Muscle layer of colon (tissue), 2 donors: Measurements from ENCODE around the gene CACNA1C.
"Not testable (repeated sequence)": the region's sequence is repeated elsewhere in the genome, so short reads cannot be mapped to it uniquely, and the experiment has no call there.

Experiments used
- H3K27ac ChIP-seq: one replicate; pipeline ENCODE4 v1.7.0; 2013; ENCODE audit warnings: low read depth, mild to moderate bottlenecking, low read length, moderate library complexity
- H3K27me3 ChIP-seq, 2 donors: one replicate each; pipeline ENCODE4 v1.7.0; 2013; ENCODE audit warnings: low read length in 2 of 2, mild to moderate bottlenecking in 2 of 2; ENCODE audit not compliant: insufficient read depth in 2 of 2, control insufficient read depth in 1 of 2
- H3K36me3 ChIP-seq: one replicate; pipeline ENCODE4 v1.7.0; 2013; ENCODE audit warnings: mild to moderate bottlenecking, low read length; ENCODE audit not compliant: insufficient read depth
- H3K4me1 ChIP-seq: one replicate; pipeline ENCODE4 v1.7.0; 2013; ENCODE audit warnings: mild to moderate bottlenecking, low read length; ENCODE audit not compliant: insufficient read depth
- H3K4me3 ChIP-seq, 2 donors: one replicate each; pipeline ENCODE4 v1.7.0; 2013; ENCODE audit warnings: low read length in 2 of 2, low read depth in 1 of 2, mild to moderate bottlenecking in 1 of 2, moderate library complexity in 1 of 2
- H3K9ac ChIP-seq: one replicate; pipeline ENCODE4 v1.7.0; 2013; ENCODE audit warnings: low read length
- H3K9me3 ChIP-seq: one replicate; pipeline ENCODE4 v1.7.0; 2013; ENCODE audit warnings: mild to moderate bottlenecking, low read length
- donor health status: abdominal sarcoma.
- donor health status: Adenocarcinoma of cecum.

Gene CACNA1C

DNA sequence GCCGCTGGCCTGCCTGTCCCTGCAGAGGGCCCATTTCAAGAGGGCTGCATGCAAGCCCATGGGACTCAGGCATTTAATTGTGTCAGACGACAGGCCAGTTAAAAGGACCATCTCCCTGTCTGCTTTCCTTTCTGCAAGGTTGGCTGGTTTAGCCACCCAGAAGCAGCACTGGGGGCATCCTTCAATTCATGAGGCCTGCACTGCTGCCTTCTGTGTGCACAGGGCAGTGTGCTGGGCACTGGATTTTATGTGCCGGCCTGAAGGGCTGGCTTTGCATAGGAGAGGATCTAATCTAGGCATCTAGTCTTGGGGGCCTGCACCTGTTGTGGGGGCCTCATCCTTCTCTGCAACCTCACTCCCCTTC lies 627.9 kb downstream of the CACNA1C start:
- Histone ChIP-seq H3K36me3 (peaks cover 66% of the 10 kb centered on the region), H3K4me1 (peaks cover 13% of the 10 kb centered on the region), H3K9ac (no peak overlapping the region), H3K27me3 (no peaks in the 10 kb centered on the region), H3K4me3 (no peak overlapping the region), H3K27ac (no peak overlapping the region), H3K9me3 (no peaks in the 10 kb centered on the region)

DNA sequence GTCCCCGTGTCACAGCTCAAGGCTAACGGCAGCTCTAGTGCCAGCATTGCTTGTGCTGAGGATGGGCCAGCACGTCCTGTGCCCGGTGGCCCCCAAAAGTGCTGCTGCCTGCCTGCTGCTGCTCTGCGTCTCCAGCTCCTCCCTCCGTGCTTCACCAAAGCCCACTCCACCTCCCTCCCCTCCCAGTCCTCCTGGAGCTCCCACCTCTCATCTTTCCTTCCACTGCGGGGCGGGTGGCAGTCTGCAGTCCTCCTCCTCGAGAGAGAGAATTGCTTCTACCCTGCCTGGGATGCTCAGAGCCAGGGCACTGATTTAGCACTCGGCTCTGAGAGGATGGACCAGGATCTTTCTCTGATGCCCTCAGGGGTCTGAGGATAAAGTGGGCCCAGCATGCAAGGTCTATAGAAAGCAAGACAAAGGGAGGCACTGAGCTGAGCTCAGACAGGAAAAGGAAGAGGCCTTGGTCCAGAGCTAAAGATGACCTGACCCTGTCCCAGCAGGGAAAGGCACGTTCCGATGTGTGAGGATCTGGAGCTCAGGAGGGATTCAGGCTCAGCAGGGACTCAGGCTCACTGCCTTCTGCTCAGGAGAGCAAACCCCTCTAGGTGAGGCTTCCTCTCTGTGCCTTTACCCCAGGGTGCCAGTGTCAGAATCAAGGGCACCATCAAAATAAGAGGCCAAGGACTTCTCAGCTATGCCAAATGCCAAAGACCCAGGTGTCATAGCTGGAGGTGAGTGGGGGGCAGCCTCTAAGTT lies 628.8 kb downstream of the CACNA1C start:
- Histone ChIP-seq H3K36me3 (peaks cover 67% of the 10 kb centered on the region), H3K27me3 (no peaks in the 10 kb centered on the region), H3K27ac (no peak overlapping the region), H3K4me1 (peaks cover 13% of the 10 kb centered on the region), H3K9me3 (no peaks in the 10 kb centered on the region), H3K9ac (no peak overlapping the region), H3K4me3 (no peak overlapping the region)

DNA sequence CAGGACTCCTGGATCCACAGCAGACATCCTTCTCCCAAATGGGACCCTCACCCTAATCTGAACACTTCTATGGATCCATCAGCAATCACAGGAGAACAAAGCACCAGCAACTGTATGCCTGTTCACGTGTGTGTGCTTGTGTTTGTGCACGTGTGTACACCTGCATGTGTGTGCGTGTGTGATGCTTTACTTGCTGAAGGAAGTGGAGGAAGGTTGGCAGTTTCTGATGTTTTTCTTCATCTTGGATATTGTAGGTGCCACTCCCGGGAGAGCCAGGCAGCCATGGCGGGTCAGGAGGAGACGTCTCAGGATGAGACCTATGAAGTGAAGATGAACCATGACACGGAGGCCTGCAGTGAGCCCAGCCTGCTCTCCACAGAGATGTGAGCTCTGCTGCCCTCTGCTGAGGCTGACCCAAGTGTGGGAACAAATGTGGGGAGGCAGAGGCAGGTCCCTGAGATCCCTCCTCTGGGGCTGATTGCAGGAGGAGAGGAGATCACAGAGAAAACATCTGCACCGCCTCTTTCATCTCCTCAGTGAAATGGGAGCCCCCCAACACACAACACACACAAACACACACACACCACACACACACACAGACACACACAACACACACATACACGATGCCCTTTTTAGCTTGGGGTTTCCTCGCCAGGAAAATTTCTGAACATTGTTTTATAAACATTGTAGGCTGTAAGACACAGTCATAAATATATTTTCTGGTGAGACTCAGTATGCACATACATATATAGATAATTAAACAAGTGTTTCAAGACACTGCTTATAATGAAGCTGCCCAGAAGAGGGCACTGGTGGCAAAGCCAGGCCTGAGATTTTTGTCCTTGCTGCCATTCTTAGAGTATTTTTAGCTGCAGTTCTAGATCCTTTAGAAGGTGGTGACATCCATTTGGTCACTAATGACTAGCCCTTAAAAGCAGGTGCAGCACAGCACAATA lies 629.8 kb downstream of the CACNA1C start:
- Histone ChIP-seq H3K27me3 (no peaks in the 10 kb centered on the region), H3K4me1 (peaks cover 13% of the 10 kb centered on the region), H3K4me3 (no peak overlapping the region), H3K36me3 (peaks cover 69% of the 10 kb centered on the region), H3K27ac (peak overlapping the region; percentile 45), H3K9ac (no peak overlapping the region), H3K9me3 (no peaks in the 10 kb centered on the region)

DNA sequence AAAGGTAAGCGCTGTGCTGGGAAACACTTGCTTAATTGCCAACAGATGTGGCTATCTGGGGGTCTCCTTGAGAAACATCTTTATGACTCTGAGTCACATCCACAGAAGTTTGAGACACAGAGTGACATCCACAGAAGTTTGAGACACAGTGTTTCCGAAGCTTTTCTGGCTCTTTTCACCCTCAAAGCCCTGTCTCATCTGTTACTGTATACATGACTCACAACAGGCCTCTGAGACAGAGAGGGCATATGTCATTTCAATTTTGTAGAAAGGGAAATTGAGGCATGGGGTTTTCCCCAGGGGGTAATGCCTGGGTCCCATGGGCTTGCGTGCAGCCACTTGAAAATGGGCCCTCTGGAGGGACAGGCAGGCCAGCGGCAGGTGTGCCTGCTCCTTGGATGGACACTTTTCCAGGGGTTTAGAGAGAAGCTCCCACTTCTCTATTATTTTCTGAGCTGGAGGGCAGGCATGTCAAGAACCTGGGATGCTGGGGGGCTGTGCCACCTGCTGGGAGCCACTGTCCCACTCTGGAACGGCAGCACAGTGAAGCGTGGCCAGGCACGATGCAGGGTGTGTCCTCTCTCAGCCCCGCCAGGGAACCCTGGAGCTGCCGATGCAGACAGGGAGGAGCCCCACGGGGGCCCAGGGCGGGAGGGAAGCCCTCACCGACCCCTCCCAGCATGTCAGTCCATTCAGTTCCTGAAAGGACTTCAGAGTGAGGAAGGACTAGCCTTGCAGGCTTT lies 630.7 kb downstream of the CACNA1C start:
- Histone ChIP-seq H3K9ac (no peak overlapping the region), H3K4me3 (no peak overlapping the region), H3K36me3 (peaks cover 73% of the 10 kb centered on the region), H3K27ac (peak overlapping the region; percentile 45), H3K9me3 (no peaks in the 10 kb centered on the region), H3K27me3 (no peaks in the 10 kb centered on the region), H3K4me1 (peaks cover 13% of the 10 kb centered on the region)

DNA sequence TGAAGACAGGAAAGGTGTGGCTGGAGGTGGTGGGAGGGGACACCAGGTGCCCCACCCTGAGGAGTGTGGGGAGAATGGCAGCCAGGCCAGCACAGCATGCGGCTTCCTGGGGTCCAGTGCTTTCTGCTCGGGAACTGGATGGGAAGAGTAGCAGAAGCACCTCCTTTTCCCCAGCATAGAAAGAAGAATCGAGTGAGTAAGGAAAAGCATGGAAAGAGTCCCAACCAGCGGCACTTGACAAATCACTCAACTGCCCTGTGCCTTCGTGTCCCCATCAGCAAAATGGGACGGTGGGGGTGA lies 631.2 kb downstream of the CACNA1C start:
- not testable (repeated sequence) for H3K27me3 ChIP-seq, H3K9me3 ChIP-seq, H3K9ac ChIP-seq, H3K27ac ChIP-seq, H3K4me3 ChIP-seq
- Histone ChIP-seq H3K36me3 (peaks cover 76% of the 10 kb centered on the region), H3K4me1 (peaks cover 13% of the 10 kb centered on the region)

DNA sequence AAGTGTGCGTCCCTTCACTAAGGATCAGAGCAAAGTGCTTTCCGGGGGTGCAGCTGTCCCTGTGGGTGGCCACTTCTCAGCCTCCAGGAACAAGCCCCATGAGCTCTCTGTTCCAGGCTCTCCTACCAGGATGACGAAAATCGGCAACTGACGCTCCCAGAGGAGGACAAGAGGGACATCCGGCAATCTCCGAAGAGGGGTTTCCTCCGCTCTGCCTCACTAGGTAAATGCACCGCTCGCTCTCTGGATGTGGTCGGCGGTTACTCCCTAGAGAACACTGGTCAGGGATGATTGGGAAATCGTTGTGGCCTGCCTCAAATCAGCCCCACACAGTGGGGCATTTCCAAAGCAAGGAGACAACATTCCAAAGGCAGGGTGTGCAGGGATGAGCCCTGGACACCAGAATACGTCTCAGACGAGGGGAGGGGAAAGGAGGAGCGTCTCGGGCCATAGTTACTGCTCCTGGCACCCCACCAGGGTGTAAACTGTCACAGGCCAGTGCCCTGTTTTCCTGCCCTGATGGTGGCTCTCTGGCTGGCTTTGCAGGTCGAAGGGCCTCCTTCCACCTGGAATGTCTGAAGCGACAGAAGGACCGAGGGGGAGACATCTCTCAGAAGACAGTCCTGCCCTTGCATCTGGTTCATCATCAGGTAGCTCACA lies 633.0 kb downstream of the CACNA1C start:
- H3K9me3 ChIP-seq, H3K9ac ChIP-seq, H3K4me3 ChIP-seq, H3K27me3 ChIP-seq, H3K27ac ChIP-seq: not testable (repeated sequence)
- peaks cover 71% of the 10 kb centered on the region for H3K36me3 ChIP-seq
- H3K4me1 ChIP-seq = peaks cover 13% of the 10 kb centered on the region

DNA sequence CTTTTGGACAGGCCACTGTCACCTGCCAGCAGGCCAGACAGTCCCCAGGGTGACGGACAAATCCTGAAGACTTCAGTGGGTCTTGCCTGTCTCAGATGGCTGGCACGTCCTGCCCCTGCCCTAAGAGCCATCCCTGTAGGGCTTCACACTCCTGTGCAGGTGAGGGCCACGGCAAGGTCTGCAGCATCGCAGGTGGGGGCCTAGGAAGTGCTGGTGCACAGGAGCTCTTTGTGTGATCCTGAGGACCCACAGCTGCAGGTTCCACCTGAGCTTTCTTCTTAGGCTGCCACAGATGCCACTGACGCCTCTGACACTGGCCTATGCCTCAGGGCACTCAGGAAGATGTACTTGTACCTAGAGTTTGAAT lies 633.5 kb downstream of the CACNA1C start:
- Histone ChIP-seq H3K9me3 (no peaks in the 10 kb centered on the region), H3K4me3 (no peak overlapping the region), H3K27ac (no peak overlapping the region), H3K9ac (no peak overlapping the region), H3K27me3 (no peaks in the 10 kb centered on the region), H3K36me3 (peaks cover 66% of the 10 kb centered on the region), H3K4me1 (peaks cover 13% of the 10 kb centered on the region)

DNA sequence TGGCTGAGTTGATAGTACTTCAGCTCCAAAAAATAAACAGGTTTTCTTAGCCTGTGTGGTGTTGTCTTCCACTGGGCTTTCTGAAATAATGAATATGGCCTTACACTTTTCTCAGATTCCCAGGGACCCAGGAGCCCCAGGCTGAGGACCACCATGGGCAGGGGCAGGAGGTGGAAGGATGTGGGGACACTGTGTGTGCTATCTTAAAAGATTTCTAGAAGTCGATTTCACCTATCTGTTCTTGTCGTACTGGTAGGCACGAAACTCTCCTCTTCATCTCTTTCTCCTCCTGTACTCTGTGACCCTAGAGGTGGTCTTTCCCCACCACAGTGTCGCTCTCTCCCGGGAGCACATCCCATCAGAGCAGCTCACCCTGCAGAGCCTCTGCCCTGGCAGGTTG lies 634.3 kb downstream of the CACNA1C start:
- no peak overlapping the region for H3K9ac ChIP-seq
- H3K27ac ChIP-seq = no peak overlapping the region
- no peaks in the 10 kb centered on the region for H3K27me3 ChIP-seq
- H3K9me3 ChIP-seq = no peaks in the 10 kb centered on the region
- H3K4me3 ChIP-seq = no peak overlapping the region
- H3K36me3 ChIP-seq = peaks cover 65% of the 10 kb centered on the region
- H3K4me1 ChIP-seq = peaks cover 13% of the 10 kb centered on the region

DNA sequence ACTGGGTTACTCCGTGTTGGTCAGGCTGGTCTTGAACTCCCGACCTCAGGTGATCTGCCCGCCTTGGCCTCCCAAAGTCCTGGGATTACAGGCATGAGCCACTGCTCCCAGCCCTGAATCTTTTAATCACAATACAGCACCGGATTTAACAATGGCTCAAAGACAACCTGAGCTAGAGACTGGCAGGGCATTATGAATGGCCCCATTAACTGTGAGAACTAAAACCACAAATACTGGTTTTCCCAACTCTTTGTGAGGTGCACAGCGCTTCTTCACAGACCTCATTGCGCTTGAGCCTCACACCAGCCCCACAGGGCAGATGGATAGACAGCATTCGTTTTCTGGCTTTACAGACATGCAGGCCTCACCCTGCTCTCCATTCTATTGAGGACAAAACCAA lies 634.9 kb downstream of the CACNA1C start:
- no peaks in the 10 kb centered on the region for H3K27me3 ChIP-seq
- peaks cover 66% of the 10 kb centered on the region for H3K36me3 ChIP-seq
- peaks cover 13% of the 10 kb centered on the region for H3K4me1 ChIP-seq
- no peak overlapping the region for H3K4me3 ChIP-seq
- H3K9ac ChIP-seq = no peak overlapping the region
- no peaks in the 10 kb centered on the region for H3K9me3 ChIP-seq
- H3K27ac ChIP-seq = no peak overlapping the region

DNA sequence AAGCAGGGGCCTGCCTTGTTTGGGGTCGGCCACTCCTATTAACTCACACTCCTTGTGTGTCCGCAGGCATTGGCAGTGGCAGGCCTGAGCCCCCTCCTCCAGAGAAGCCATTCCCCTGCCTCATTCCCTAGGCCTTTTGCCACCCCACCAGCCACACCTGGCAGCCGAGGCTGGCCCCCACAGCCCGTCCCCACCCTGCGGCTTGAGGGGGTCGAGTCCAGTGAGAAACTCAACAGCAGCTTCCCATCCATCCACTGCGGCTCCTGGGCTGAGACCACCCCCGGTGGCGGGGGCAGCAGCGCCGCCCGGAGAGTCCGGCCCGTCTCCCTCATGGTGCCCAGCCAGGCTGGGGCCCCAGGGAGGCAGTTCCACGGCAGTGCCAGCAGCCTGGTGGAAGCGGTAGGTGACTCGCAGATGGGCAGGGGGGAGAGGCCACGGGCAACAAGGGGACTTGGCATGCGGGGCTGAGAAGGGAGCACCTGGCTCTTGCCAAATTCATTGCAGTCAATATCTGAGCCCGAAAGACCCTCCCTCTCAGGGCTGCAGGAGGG lies 635.7 kb downstream of the CACNA1C start:
- Histone ChIP-seq H3K9ac (no peak overlapping the region), H3K27ac (no peak overlapping the region), H3K36me3 (peaks cover 61% of the 10 kb centered on the region)

DNA sequence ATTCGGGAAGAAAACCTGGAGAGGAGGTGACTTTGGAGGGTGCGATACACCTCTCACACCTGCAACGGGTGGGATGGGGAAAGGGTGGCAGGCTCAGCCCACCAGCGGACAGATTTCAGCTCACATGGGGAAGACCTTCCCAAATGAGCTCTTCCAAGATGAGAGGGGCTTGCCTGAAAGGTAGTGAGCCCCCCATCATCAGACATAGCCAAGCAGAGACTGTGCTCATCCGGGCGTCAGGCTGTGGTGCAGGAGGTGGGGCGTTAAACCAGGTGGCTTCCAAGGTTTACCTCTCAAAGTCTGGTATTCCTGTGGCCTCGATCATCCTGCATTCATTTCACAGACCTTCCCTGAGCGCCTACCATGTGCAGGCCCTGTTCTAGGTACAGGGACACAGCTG lies 636.6 kb downstream of the CACNA1C start:
- Histone ChIP-seq H3K9me3 (no peaks in the 10 kb centered on the region), H3K27ac (no peak overlapping the region), H3K4me1 (no peaks in the 10 kb centered on the region), H3K4me3 (no peak overlapping the region), H3K27me3 (no peaks in the 10 kb centered on the region), H3K9ac (no peak overlapping the region), H3K36me3 (peaks cover 52% of the 10 kb centered on the region)

More for the DNA sequence above, 635.7 kb downstream of the CACNA1C start:
- Histone ChIP-seq H3K4me1 (peaks cover 5% of the 10 kb centered on the region), H3K4me3 (no peak overlapping the region), H3K27me3 (no peaks in the 10 kb centered on the region), H3K9me3 (no peaks in the 10 kb centered on the region)
